ENCODE data around the gene SNAPC3. TPM values are rescaled to one million over a fixed set of nuclear protein-coding genes. Genes with fewer than 3 reads are reported as not detected.

The SNAPC3 gene
- total and polyA plus RNA-seq, 2 of the 4 experiments (the other 2 are of a cell fraction) = 22.0 to 31.0 TPM

- Histone ChIP-seq H2BK15ac (ENCODE audit: low read depth, low read length) (no peak overlapping the region), H4K20me1 (ENCODE audit: insufficient read depth, low read length) (no peaks in the 10 kb centered on the region), H3K27me3 (ENCODE audit: control insufficient read depth, insufficient read depth, low read length) (no peaks in the 10 kb centered on the region), H3K14ac (replicated peaks; ENCODE audit: low read depth, low read length) (no peak overlapping the region), H3K4ac (ENCODE audit: low read depth, low read length) (no peak overlapping the region), H3K27ac (ENCODE audit: insufficient read depth, low read length) (no peak overlapping the region), H2BK20ac (ENCODE audit: low read depth, low read length) (no peak overlapping the region), H2AK9ac (replicated peaks; ENCODE audit: low read depth, low read length, poor library complexity) (no peak overlapping the region), H3K4me1 (ENCODE audit: control insufficient read depth, insufficient read depth, low read length) (no peaks in the 10 kb centered on the region), H3K18ac (ENCODE audit: low read depth, low read length) (no peak overlapping the region), H3K9me3 (ENCODE audit: control insufficient read depth, insufficient read depth, low read length) (no peaks in the 10 kb centered on the region), H3K79me1 (ENCODE audit: low read depth in 1 of 2, low read length in 2 of 2) (peaks cover 8 to 15% of the 10 kb centered on the region in 2 experiments), H2AFZ (replicated peaks; ENCODE audit: low read length, poor library complexity) (no peak overlapping the region), H3K36me3 (ENCODE audit: control insufficient read depth, insufficient read depth, low read length) (peaks cover 7% of the 10 kb centered on the region), H3K9ac (ENCODE audit: low read depth, low read length) (no peak overlapping the region), H4K8ac (ENCODE audit: low read depth in 2 of 2, low read length in 2 of 2) (no peak overlapping the region), H3K4me3 (ENCODE audit: insufficient read depth, low read depth, low read length) (no peak overlapping the region), H3K4me2 (ENCODE audit: low read depth, low read length) (no peak overlapping the region), H4K91ac (ENCODE audit: insufficient read depth, low read depth, low read length) (no peak overlapping the region), H2AK5ac (ENCODE audit: low read depth, low read length) (no peak overlapping the region), H4K5ac (ENCODE audit: low read depth, low read length) (no peak overlapping the region), H3K23ac (ENCODE audit: low read depth, low read length) (no peak overlapping the region), H3K9me1 (ENCODE audit: insufficient read depth, low read length) (no peaks in the 10 kb centered on the region), H2BK120ac (ENCODE audit: low read depth, low read length) (no peak overlapping the region), H3K56ac (ENCODE audit: extremely low read depth, insufficient read depth, low read length) (no peak overlapping the region), H2BK5ac (ENCODE audit: low read depth, low read length, poor library complexity, severe bottlenecking) (no peak overlapping the region)
- ATAC-seq (ENCODE audit: low read depth) (no peak), DNase-seq (no peak)
- BruUV-seq (replicated peaks) = no TSS peak
- dilution Hi-C loops (cut with HindIII; ENCODE audit: low sequenced_read_pairs, unreplicated experiment) = no loop called here
- TF ChIP-seq CTCF (conservative IDR thresholded peaks at IDR 0.05; ENCODE audit: low read depth, low read length) (no peak), RCOR1 (IDR thresholded peaks at IDR 0.05; ENCODE audit: insufficient replicate concordance, low read length) (no peak), CEBPB (IDR thresholded peaks at IDR 0.05; ENCODE audit: low read depth, low read length) (no peak), USF2 (IDR thresholded peaks at IDR 0.05; ENCODE audit: low read depth, low read length) (no peak), POLR2A (IDR thresholded peaks at IDR 0.05; ENCODE audit: low read depth, low read length) (no peak), CHD1 (IDR thresholded peaks at IDR 0.05; ENCODE audit: low read depth, low read length) (no peak), ELK1 (IDR thresholded peaks at IDR 0.05; ENCODE audit: borderline replicate concordance, low read depth, low read length) (no peak), MXI1 (IDR thresholded peaks at IDR 0.05; ENCODE audit: borderline replicate concordance, low read depth, low read length) (no peak), SMC3 (IDR thresholded peaks at IDR 0.05; ENCODE audit: low read depth, low read length) (no peak)
- ChIA-PET POLR2A (ENCODE audit: unreplicated experiment) (no interaction called here), CTCF (no interaction called here)
- intact Hi-C loops (cut with micrococcal nuclease) = no loop called here
- no CpG with 5 or more reads among the region's 8 CpGs for WGBS, 2 experiments (ENCODE audit: extremely low coverage in 2 of 2, insufficient read length in 1 of 2)
- in situ Hi-C loops (cut with MboI; ENCODE audit: low sequenced_read_pairs) = no loop called here
Observed at GRCh38 chr9:15475923-15476536, 53.4 kb downstream of the SNAPC3 start.

Measured in IMR-90 (cell line).